Activated CD8-positive, alpha-beta memory T cell treated with anti-CD3 and anti-CD28 coated beads, Interleukin-2, amount 50 U/mL, for 24 hours (primary cell): ENCODE measurements around the gene PRKD2.

Experiments
- DNase-seq: peaks from one replicate; pipeline ENCODE4 v3.0.0-alpha.2; 2020; ENCODE audit errors: extremely low read depth

Gene PRKD2

DNA sequence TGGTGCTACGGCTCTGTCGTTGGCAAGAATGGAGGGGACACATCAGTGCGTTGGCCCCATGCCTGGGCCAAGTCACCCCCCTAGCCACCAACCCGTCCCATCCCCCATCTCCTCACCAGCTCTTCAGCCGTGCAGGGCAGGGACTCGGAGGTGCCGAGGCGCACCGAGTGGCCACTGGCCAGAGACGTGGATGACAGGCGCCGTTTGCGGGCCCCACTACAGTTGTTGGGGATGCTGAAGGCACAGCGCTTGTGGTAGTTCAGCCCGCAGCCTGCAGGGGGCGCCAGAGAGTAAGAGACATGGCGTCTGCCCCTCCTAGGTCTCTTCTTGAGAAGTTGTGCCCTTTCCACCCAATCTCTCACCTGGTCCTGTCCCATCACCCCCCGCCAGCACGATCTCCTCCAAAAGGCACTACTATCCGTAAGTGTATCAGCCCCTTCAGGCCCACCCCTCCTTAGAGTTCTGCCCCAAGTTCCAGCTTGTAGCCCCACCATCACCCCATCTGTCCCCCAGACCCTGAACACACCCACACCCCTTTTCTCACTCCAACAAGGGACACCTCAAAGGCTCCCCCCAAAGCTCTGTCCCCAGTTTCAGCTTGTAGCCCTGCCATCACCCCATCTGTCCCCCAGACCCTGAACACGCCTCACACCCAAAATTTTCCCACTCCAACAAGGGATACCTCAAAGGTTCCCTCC lies 12.4 kb downstream of the PRKD2 start:
- peak; percentile 70 for DNase-seq

- no peak for DNase-seq
Observed at GRCh38 chr19:46700704-46701103, 16.2 kb downstream of the PRKD2 start.

GRCh38 chr19:46698395-46699321 lies 18.3 kb downstream of the PRKD2 start:
- DNase-seq, result no peak

GRCh38 chr19:46697204-46697960 lies 19.5 kb downstream of the PRKD2 start:
- no peak for DNase-seq

DNA sequence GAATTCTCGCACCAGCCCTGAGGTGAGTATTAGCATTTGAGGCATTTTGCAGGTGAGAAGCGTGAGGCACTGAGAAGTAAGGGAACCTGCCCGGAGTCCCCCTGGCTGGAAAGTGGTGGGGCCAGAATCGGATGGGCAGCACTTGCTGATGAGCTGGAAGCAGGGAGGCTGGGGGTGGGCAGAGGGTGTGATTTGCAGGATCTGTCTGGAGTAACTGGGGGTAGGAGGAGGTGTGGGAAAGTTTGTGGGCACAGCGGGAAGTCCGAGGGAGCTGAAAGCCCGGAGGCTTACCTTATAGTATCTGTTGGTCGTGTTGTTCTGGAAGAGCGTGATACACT lies 20.1 kb downstream of the PRKD2 start:
- no peak for DNase-seq

DNA sequence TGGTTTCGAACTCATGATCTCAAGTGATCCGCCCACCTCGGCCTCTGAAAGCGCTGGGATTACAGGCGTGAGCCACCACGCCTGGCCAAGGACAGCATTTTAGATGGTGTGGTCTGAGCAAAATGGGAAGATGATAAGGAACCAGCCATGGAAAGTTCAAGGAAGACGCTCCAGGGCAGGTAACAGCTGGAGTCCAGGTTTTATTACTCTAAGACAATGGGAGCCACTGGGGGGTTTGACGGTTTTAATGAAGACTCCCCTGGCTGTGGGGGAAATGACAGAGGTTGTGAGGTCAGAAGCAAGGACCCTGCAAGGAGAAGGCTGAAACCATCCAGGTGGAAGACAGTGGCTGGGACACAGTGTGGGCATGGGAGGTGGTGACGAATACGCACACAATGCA lies 20.9 kb downstream of the PRKD2 start:
- no peak for DNase-seq

DNA sequence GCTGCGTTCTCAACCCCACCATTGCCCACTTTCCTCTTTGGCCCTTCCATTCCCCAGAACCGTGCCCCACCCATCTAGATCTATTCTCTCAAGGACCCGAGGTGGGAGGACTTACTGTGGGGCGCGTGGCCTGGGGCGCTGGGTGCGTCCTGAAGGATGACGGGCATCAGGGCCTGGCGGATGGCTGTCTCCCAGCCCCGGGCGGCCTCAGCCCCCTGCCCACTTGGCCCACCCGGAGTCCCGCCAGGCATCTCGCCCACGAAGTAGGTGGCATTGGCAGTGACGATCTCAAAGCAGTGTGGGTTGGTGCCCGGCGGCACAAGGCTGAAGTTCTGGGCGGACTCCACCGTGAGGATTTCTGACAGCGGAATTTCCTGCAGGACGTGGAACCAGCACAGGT lies 23.2 kb downstream of the PRKD2 start:
- DNase-seq, result no peak

- DNase-seq, result no peak
Observed at GRCh38 chr19:46692918-46693722, 23.8 kb downstream of the PRKD2 start.

GRCh38 chr19:46691948-46692347 lies 25.0 kb downstream of the PRKD2 start:
- no peak for DNase-seq

DNA sequence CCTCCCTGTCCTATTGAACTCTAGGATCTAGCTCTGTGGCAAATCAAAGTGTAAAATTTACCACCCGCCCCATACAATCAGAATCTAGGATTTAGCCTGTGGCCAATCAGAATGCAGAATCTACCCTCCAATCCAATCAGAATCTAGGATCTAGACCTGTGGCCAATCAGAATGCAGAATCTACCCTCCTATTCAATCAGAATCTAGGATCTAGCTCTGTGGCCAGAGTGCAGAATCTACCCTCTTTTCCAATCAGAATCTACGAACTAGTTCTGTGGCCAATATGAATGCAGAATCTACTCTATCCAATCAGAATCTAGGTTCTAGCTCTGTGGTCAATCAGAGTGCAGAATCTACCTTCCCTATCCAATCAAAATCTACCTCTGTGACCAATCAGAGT lies 25.8 kb downstream of the PRKD2 start:
- DNase-seq, result no peak

- no peak for DNase-seq
Observed at GRCh38 chr19:46689358-46689757, 27.6 kb downstream of the PRKD2 start.

- DNase-seq, result no peak
Observed at GRCh38 chr19:46687438-46688145, 29.3 kb downstream of the PRKD2 start.

DNA sequence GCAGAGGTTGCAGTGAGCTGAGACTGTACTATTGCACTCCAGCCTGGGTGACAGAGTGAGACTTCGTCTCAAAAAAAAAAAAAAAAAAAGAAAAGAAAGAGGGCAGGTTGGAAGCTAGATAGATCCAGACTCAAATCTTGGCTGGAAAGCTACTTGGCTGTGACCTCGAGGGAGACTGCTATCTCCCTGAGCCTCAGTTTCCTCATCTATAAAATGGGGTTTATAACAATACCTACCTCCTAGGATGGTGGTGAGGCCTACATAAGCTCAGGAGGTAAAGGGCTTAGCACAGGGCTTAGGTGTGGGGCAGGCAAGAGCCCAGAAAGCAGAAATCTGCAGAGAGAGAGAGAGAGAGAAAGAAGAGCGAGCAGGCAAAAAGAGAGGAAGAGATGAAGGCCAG lies 31.7 kb downstream of the PRKD2 start:
- DNase-seq, result no peak

DNA sequence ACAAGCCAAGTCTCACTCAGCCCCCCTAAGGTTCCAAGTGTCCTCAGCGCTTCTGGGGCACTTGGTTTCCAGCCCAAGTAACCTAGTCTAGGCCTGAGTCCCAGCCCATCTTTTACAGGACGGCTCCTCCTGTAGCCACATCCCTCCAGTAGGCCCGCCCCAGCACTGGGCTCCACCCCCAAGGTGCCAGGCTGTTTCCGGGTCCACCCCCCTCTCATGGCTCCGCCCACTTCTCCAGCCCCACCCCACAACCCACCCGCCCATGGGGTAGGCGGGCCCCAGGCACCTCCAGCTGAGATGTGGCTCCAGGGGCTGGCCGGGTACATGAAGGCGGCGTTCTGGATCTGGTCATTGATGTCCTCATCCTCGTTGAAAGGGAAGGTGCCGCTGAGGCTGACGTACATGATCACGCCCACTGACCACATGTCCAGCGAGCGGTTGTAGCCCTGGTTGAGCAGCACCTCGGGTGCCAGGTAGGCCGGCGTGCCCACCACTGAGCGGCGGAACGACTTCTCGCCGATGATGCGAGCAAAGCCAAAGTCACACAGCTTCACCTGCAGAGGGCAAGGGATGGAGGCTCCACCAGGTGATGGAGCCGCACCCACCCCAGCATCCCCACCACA lies 38.7 kb downstream of the PRKD2 start:
- peak; percentile 20 for DNase-seq

GRCh38 chr19:46674416-46675178 lies 42.3 kb downstream of the PRKD2 start:
- DNase-seq, result no peak

GRCh38 chr19:46670813-46671212 lies 46.1 kb downstream of the PRKD2 start:
- no peak for DNase-seq

GRCh38 chr19:46668662-46669061 lies 48.3 kb downstream of the PRKD2 start:
- no peak for DNase-seq

DNA sequence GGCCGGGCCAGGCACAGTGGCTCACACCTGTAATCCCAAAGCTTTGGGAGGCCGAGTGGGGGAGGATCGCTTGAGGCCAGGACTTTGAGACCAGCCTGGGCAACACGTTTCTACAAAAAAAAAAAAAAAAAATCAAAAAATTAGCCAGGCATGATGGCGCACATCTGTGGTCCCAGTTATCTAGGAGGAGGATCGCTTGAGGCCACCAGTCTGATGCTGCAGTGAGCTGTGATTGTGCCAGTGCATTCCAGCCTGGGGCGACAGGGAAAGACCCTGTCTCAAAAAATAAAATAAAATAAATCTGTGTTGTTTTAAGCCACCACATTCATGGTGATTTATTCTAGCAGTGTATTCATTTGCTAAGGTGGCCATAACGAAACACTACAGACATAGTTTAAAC lies 51.8 kb downstream of the PRKD2 start:
- no peak for DNase-seq

GRCh38 chr19:46661735-46662592 lies 55.0 kb downstream of the PRKD2 start:
- DNase-seq, result peak; percentile 38
